ENCODE results near the gene PTH2.

The PTH2 gene

DNA sequence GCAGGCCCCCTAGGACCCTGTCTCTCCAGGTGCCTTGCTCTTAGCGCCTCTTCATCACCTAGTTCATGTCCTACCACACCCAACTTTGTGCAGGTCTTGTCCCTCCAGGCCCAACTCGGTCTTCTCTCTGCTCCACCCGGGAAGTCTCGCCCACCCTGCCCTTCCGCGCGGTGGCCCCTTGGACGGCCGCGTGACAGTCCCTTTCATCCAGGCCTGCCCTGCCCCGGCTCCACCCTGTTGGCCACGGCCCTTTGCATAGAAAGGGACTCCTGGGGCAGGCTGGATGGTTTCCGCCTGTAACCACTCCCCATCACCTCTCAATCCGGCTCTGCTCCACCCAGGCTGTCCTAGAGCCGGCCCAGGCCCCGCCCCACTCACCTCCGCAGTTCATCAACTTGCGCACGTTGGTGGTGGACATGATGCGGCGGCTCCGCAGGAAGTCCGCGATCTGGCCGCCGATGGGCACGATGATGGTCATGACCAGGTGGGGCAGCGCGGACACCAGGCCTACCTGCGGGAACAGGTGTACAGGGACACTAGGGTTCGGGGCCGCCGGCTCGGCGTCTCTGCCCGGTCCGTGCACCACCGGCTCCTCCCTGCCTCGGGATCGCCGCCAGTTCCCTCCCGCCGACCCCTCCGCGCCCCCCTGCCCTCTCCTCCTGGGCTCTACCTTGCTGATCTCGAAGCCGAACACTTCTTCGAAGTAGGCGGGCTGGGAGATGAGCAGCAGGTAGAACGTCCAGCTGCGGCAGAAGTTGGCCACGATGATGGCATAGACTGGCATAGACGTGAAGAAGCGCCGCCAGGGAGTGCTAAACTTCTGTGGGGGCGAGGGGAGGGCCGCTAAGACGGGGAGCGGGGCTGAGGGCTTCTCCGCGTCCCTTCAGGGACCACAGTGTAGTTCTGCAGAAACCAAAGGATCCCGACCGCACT is 9.2 kb upstream of the PTH2 start:
- DNase-seq (ENCODE audit: low read depth in 3 of 3), result peak in 1 of 3 experiments; percentile 23

DNA sequence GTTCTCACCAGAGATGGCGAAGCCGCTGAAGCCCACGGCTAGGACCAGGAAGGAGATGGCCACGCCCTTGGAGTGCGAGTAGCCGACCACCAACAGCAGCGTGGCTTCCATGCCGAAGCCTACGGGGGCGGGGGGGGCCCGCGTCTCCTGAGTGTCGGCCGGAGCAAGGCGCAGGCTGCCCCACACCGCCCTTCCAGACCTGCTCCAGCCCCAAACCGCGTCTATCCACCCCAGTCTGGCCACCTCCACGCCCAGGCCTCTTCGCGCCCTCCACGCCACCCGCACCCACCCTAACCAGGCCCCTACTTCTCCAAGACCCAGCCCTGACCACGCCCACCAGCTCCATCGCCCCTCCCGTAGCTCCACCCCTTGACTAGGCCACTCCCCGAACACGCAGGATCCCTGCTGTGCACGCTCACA is 8.1 kb upstream of the PTH2 start:
- DNase-seq (ENCODE audit: low read depth in 3 of 3), result peak in 1 of 3 experiments; percentile 34

DNA sequence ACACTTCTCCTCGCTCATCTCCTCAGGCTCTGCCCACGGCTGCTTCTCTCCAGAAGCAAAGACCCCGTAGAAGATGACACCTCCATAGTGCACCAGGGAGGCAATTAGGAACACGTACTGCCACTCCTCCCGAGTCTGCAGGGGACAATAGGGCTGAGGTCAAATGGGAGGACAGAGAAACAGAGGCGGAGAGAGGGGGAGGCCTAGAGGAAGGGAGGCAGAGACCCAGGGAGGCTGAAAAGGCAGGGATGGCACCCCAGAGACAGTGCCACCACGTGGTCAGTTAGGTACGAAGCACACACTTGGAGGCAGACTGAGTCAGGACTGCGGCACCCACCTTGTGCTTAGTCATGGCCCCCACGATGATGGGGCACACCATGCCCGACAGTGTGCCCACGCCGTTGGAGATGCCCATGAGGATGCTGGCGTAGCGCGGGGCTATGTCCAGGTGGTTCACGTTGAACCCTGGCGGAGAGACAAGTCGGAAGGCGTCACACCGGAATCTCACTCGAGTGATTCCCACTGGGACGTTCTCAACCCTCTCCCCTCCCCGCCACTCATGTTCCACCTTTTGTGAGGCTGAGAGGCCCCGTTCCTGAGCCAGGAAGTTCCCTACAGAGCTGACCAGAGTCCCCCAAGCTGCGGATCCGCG is 7.6 kb upstream of the PTH2 start:
- peak in 1 of 3 experiments; percentile 36 for DNase-seq (ENCODE audit: low read depth in 3 of 3)

DNA sequence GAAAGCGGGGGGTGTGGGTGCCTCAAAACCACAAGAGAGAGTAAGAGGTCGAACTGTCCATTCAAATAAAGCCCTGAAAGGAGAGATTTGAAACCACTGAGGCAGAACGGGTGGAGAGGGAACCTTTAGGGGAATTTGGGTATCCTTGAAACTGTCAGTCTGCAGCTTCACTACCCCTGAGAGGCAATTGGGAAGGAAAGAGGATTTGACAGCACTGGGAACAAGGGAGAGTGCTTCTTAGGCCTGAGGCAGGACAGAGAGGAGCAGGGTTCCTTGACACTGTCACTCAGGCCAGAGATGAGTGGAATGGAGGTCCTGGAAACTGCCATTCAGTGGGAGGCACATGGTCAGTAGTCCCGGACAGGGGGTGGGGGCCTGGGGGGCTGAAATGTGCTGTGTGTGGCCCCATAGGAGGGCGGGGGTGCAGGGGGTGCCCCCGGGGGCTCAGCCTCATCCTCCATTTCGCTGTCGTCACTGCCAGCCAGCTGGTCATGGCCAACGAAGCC is 7.0 kb upstream of the PTH2 start:
- DNase-seq (ENCODE audit: low read depth in 3 of 3), result no peak

DNA sequence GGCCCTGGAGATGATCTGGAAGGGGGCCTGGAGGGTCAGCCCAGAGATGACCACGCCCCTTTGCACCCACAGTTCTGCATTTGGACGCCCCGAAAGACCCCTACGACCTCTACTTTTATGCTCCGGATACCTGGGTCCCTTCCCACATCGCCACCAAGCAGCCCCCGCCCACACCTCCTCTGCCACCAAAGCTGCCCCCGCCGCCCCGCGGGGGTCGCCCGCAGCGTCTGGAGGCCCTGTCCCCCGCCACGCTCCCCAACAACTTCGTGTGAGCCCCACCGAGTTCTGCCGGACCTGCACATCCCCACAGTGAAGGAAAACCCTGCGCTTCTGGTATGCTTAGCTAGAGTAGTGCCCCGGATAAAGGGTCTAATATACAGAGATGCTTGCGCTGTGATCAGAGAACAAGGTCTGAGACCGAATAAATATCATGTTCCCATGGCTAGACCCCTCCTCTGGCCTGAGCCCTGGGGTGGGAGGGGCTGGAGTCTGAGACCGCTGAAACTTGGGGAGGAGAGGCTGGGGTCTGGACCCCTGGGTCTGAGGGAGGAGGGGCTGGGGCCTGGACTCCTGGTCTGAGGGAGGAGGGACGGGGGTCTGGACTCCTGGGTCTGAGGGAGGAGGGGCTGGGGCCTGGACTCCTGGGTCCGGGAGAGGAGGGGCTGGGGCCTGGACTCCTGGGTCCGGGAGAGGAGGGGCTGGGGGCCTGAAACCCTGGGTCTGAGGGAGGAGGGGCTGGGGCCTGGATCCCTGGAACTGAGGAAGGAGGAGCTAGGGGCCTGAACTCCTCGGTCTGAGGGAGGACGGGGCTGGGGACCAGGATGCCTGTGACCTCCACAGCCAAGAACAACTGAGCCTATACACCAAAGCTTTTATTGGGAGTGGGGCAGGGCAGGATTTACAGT is 5.6 kb upstream of the PTH2 start:
- no peak for DNase-seq (ENCODE audit: low read depth in 3 of 3)

DNA sequence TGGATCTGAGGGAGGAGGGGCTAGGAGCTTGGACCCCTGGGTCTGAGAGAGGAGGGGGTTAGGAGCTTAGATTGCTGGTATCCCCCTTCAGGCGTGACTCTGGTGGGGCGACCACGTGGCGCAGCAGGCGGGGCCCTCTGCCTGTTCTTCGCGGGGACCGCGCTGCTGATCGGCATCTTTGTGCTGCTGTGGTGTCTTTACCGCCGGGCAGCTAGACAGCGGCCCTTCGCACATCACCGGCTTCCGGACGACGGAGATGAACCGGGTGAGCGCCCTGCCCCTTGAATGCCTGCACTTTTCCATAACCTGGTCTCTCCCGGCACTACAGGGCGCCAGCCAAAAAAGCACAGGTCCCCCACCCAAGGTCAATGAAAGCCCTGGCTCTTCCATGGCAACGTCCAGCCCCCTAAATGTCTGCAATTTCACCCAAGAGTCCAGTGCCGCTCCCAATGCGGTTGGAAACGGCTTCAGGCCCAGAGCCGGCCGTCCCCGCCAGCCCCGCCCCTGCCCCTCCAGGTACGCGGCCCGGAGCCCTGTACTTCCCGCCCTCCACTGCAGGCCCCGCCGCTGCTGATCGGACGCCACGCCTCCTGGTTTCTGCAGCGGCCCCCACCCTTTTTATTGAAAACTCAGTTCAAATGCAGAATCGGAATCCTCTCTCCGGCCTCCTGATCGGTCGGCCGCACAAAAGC is 4.8 kb upstream of the PTH2 start:
- DNase-seq (ENCODE audit: low read depth in 3 of 3), result no peak

DNA sequence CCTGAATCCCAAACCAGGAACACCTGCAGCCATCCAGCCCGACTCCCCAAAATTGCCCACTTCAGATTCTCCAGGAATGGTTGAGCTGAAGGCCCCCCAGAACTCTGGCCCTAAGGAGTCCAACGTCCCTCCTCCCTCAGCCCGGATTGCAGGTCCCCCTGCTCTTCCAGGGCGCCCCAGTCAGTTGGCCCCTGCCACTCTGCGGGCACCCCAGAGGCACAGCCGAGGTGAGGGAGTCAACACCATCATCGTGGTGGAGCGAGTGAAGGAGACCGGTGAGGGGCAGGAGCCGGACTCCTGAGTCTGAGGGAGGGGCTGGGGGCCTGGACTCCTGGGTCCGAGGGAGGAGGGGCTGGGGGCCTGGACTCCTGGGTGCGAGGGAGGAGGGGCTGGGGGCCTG is 4.1 kb upstream of the PTH2 start:
- no peak for DNase-seq (ENCODE audit: low read depth in 3 of 3)

DNA sequence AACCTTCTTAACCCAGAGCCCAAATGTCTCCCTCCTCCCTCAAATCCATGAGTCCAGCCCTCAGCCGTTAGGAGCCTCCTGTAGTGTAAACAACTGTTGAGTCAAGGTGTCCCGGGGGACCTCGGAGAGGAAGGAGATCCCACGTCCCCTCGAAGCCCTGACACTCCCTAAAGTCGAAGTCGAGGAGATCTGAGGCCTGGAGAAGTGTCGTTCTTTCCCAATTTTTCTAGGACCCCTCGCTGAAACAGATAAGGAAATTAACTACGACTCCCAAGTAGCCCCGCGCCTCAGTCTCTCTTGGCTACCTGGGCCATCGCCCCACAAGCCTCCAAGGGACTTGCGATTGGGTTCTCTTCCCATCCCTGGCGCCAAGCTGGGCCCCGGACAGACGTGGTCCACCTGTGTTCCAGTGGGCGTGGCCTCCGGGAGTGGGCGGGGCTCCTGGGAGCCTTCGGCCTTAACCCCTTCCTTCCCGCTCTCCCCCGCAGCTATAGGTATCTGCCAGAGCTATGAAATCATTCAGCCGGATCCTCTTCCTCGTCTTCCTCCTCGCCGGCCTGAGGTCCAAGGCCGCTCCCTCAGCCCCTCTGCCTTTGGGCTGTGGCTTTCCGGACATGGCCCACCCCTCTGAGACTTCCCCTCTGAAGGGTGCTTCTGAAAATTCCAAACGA is 2.8 kb upstream of the PTH2 start:
- DNase-seq (ENCODE audit: low read depth in 3 of 3), result peak in 1 of 3 experiments; percentile 46

DNA sequence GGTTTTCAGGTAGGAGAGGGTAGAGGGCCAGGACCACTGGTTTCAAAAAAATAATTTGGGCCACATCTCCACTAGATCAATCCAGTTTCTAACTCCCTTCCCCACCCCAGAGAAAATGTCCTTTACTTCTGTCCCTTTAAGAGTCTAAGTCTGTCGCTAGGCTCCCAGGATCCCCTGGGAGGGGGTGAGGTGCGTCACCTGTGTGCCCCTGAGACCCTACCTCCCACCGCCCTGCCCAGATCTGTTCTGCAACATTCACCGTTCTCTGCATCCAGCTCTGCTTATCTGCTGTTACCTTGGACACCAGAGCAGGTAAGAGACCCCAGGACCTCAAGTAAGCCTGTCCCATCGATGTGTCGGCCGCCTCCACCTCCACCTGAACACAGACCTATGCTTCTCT is 1.9 kb upstream of the PTH2 start, which contains the start of gene GFY:
TSS of gene GFY (plus strand) at position 211 of the 400 bp plus-strand sequence. CDS start 1,043 bp downstream, outside the sequence.
- no peak for DNase-seq (ENCODE audit: low read depth in 3 of 3)

DNA sequence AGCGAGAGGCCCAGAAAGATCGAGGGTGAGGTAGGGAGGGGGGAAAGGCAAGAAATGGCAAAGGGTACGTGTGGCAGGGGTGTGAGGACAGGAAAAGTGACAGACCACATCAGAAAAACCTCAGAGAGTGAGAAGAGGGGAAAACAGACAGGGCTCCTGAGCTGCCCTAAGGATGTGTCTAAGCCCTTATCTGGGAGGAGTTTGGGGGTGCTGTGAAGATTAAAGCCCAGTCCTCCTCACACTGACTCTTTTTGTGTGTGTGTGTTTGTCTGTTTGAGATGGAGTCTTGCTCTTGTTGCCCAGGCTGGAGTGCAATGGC is 703 bp upstream of the PTH2 start:
- no peak for DNase-seq (ENCODE audit: low read depth in 3 of 3)

DNA sequence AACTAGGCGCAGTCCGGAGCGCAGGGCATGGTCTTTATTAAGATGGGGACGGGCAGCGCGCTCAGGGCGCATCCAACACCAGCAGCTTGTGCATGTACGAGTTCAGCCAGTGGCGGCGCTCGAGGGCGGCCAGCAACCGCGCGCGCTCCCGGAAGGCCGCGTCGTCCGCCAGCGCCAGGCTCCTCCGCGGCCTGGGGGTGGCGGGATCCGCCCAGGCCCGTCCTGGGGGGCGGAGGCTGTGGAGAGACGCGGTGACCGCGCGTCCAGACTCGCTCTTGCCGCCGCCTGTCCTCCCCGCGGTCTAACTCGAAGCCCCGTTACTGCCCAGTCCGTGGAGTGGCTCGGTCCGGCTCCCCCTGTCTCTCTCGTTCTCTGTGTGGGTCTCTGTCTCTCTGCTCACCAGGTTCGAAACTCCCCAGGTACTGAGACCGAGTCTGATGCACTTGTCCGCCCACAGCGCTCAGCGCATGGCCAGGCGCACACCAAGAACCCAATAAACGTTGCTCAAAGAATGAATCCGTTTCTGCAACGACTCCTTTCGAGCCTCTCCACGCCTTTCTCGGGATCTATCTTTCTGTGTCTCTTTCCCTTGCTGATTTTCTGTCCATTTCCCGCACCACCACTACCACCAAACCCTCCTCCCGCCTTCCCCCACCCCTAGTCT is 702 bp downstream of the PTH2 start:
- peak in 1 of 3 experiments; percentile 49 for DNase-seq (ENCODE audit: low read depth in 3 of 3)

DNA sequence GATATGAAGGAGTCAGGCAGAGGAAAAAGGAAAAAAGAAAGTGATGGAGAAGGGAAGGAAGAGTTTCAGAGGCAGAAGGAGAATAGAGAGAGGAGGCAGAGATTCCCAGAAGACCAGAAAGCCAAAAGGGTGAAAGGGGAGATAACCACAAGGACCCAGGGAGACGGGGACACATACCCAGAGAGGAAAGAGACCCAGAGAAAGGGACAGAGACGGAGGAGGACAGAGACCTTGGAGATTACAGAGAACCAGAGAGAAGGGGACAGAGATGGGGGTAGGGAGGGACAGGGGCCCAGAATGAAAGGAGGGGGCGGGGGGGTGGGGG is 1.4 kb downstream of the PTH2 start:
- DNase-seq (ENCODE audit: low read depth in 3 of 3), result no peak

DNA sequence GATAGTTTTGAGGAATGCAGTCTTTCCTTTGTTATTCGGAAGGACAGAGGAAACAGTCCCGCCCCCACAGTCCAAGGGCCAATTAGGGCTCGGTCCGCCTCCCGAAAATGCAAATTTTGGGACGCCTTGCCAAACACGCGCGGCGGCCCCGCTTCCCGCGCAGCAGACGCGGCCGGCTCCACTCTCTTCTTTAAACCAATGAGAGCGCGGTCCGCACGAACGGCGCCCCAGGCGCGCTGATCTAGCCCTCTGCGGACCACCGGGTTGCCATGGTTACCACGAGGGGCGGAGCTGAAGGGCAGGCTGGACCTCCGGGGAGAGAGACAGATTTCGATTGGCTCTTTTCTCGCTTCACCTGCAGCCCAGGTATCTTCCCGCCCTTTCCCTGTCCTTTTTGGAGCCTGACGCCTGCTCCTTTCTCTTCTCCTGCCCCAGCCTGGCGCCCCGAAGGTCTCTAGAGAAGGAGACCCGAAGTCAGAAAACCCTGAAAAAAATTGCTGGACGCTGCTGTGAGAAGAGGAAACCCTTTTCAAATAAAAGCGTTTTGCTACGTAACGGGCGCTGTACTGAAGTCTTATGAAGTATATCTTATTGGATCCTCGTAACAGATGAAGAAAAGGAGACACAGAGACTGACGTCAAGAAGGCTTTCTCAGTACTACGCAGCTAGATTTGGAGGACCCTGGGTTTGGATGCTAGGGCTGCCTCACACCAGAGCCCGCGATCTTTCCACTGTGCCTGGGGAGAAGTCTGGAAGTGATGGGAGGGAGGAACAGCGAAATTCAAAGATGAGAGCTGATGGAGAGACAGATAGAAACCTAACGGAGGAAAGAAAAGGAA is 2.0 kb downstream of the PTH2 start:
- peak in 2 of 3 experiments; percentile 13 to 55 for DNase-seq (ENCODE audit: low read depth in 3 of 3)

DNA sequence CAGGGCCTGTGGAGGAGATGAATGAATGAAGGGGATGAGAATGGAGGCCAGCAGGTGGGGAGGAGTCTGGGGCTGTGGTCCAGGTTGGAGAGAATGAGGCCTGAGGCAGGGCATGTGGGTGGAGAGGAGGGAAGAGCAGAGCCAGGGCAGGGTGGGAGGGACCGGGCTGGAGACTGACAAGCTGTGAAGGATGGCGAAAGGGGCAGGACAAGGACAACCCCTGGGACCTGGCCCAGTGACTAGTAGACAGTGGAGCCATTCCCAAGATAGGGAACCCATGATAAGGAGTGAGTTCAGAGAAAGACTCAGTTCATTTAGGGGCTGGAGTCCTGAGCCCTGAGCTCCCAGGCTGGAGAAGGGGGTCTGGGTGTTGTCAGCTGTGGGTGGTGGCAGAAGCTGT is 3.0 kb downstream of the PTH2 start:
- DNase-seq (ENCODE audit: low read depth in 3 of 3), result no peak

DNA sequence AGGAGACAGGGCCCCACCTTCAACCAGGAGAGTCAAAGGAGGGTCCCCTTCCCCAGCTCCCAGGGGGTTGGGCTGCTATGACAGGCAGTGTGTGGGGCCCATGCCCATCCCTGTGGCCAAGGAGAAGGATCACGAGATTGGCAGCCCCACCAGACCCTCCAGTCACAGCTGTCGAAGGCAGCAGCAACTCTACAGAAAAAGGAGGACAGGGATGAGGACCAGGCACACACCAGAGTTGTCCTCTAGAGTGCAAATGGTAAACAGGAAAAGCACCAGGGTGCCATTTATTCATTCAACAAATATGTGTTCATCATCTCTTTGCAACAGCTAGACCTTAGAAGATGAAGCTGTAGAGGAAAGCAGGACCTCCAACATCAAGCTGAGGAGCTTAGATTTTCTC is 4.1 kb downstream of the PTH2 start:
- DNase-seq (ENCODE audit: low read depth in 3 of 3), result no peak

DNA sequence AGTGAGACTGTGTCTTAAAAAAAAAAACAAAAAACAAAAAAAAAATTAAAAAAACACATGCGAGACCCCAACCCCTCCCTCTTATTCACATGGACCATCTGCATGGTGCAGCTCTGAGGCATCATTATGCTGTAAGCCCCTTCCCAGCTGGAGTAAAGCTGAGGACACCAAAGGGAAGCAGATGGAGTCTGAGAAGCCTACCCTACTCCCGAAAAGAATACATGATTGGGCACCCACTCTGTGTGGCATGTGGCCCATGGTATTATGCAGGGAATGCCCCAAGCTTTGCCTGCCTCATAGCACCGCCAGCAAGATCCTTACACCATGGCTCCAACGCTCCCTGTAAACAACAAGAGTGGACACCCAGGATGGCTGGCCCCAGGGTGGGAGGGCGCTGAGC is 4.7 kb downstream of the PTH2 start:
- DNase-seq (ENCODE audit: low read depth in 3 of 3), result no peak

DNA sequence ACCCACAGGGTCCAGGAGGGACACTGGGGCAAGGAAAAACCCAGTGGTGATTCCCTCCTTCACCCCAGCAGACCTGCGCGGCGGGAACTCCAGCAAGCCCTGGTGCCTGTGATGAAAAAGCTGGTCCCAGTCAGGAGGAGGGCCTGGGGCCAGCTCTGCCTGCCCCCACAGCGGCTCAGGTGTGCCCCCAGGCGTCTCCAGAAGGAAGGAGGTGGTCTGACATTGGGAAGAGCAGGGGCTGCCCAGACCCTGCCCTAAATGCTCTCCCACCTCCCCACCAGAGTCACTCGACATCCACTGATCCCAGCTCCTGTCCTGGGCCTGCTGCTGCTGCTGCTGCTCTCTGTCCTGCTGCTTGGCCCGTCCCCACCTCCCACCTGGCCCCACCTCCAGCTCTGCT is 6.2 kb downstream of the PTH2 start:
- no peak for DNase-seq (ENCODE audit: low read depth in 3 of 3)

DNA sequence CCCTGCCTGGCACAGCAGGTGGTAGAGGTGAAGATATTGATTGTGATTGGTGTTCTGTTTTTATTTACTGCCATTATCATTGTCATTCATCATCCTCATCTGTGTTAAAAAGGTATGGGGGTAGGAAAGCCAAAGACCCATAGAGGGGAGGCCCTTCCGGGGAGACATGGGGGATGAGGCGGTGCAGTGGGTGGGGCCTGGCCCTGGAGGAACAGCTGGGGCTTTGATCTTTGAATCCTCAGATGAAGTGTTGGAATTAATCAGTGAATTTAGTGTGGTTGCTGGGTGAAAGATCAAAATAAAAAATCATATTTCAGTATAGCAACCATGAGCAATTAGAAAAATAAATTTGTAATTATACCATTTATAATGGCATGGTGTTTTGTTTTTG is 7.4 kb downstream of the PTH2 start:
- DNase-seq (ENCODE audit: low read depth in 3 of 3), result no peak

DNA sequence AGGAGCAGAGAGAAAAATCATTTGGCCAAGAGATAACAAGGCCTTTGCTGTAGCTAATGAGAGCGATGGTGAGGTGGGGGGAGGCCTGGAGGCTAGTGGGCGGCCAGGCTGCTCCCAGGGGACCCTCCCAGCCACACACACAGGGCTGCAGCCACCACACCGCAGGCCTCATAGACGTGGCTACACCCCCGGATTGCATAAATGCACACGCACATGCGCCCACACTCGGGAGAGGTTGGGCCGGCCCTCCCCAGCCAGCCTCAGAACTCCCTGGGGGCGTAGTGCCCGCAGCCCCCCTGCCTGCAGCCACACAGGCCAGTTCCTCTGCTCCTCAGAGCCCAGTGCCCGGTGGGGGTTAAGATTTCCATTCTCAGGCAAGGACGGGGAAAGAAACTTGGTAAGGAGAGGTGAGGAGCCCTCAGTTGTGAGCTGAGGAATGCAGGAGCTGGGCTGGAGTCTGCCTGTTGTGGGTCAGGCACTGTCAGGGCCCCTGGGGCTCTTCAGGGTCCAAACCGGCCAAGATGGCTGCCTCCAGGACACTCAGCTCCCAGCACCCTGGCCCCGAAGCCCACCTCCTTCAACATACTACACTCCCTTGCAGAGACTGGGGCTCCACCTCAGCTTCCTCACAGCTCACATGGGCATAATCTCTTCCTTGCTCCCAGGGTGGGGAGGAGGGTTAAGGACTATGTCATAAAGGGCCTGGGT is 8.0 kb downstream of the PTH2 start:
- no peak for DNase-seq (ENCODE audit: low read depth in 3 of 3)

Measured in stimulated activated CD4-positive, alpha-beta T cell treated with anti-CD3 and anti-CD28 coated beads, TNF-alpha, amount 100 ng/mL, for 24 hours (primary cell).